ENCODE measurements around the gene UBAP2. TPM values are rescaled to one million over a fixed set of nuclear protein-coding genes. Genes with fewer than 3 reads are reported as not detected.

Gene UBAP2
- total RNA-seq, 1 donor from 2014 or later = 73.3 TPM

DNA sequence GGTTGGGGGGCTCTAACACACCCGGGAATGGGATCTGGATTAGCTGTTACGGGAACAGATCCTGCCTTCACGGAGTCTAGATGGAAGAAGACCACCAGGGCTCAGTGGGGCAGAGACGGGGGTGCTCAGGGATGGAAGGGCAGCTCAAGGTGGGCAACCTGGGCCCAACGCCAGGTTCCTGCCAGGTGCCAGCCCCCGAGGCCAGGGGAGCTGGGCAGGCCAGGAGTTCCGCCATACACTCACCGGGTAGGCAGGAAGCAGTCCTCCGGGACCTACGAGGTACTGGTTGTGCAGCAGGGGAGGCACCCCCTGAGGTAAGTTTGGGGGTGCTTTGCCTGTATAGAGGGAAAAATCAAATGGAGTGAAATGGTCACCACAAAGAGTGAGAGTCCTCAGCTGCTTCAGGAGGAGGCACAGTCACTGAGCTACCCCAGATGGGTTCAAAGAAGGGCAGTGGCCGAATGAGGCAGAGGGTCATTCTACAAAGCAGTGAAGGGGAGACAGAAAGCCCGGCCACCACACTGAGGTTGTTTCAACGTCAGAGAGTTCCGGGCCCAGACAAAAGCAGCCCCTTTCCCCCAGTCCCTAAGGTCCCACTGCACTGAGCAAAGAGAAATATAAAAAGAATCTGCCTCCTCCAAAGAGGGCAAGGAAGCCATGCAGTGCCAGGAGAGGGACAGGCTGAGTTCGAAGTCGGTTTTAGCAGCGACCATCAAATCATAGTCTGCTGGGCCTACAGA, 121.8 kb downstream of the UBAP2 start:
- Histone ChIP-seq H3K4me2 (ENCODE audit: low read length) (no peak overlapping the region), H3K4me1 (ENCODE audit: insufficient read depth, low read length) (no peaks in the 10 kb centered on the region), H3K9me3 (ENCODE audit: insufficient read depth, low read depth, low read length) (no peaks in the 10 kb centered on the region), H3K27me3 (ENCODE audit: insufficient read depth, low read length) (no peaks in the 10 kb centered on the region), H2AFZ (ENCODE audit: low read depth, low read length) (no peak overlapping the region), H3K9ac (ENCODE audit: low read length) (no peak overlapping the region), H3K79me2 (ENCODE audit: insufficient read depth, low read length) (peaks cover 3% of the 10 kb centered on the region), H4K20me1 (ENCODE audit: insufficient read depth, low read length) (peaks cover 68% of the 10 kb centered on the region), H3K4me3 (ENCODE audit: insufficient read depth, low read depth, low read length) (no peak overlapping the region), H3K36me3 (ENCODE audit: insufficient read depth, low read length) (peaks cover 40% of the 10 kb centered on the region), H3K27ac (ENCODE audit: low read depth, low read length) (no peak overlapping the region)
- FAIRE-seq (no peak), DNase-seq (ENCODE audit: low read depth) (no peak)
- Mint-ChIP-seq H3K27me3 (ENCODE audit: low read depth, unreplicated experiment) (no peaks in the 10 kb centered on the region), H3K27ac (ENCODE audit: unreplicated experiment) (no peak overlapping the region), H3K4me1 (ENCODE audit: low read depth, unreplicated experiment) (peaks cover 6% of the 10 kb centered on the region), H3K9me3 (ENCODE audit: unreplicated experiment) (no peaks in the 10 kb centered on the region), H3K4me3 (ENCODE audit: unreplicated experiment) (no peak overlapping the region), H3K36me3 (ENCODE audit: low read depth, unreplicated experiment) (peaks cover 20% of the 10 kb centered on the region)
- TF ChIP-seq, protein P1, sequence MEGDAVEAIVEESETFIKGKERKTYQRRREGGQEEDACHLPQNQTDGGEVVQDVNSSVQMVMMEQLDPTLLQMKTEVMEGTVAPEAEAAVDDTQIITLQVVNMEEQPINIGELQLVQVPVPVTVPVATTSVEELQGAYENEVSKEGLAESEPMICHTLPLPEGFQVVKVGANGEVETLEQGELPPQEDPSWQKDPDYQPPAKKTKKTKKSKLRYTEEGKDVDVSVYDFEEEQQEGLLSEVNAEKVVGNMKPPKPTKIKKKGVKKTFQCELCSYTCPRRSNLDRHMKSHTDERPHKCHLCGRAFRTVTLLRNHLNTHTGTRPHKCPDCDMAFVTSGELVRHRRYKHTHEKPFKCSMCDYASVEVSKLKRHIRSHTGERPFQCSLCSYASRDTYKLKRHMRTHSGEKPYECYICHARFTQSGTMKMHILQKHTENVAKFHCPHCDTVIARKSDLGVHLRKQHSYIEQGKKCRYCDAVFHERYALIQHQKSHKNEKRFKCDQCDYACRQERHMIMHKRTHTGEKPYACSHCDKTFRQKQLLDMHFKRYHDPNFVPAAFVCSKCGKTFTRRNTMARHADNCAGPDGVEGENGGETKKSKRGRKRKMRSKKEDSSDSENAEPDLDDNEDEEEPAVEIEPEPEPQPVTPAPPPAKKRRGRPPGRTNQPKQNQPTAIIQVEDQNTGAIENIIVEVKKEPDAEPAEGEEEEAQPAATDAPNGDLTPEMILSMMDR (IDR thresholded peaks at IDR 0.05; ENCODE audit: insufficient read depth, low read depth, low read length) = no peak
- no peak for TF ChIP-seq EZH2 (IDR thresholded peaks at IDR 0.05; ENCODE audit: insufficient read depth, low read length)

DNA sequence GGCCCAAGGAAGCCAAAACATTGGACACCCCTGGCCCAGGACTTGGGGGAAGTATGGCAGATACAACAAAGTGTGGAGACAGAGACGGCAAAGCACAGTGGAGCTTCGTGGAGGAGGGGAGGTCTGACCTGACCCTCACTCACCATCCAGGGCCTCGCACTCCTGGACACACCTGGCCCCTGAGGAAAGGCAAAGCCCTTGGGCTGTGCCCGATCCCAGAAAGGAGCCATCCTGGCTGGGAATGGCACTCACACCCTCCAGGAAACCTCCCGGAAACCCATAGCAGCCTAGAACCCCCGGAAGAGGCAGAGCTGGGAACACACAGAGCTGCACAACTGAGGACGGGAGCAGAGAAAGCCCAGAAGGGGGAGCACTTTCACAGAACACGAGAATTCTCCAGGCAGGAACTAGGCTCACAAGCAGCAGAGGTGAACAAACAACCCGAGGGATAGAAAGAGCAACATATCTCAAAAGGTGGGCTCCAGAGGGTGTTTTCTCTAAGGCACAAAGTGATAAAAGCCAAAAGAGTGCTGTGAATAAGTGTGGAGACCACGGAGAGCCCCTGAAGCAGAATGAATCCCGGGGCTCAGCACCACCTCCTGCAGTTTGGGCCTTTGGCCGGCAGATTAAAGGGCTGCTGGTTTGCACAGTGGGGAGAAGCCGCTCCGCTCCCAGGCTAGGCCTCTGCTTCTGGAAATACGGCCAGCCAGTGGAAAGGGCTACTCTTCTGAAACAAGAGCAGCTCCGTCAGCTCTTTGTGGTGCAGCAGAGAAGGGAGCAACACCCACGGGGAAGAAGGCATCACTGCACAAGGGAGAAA, 123.5 kb downstream of the UBAP2 start:
- H3K4me1 ChIP-seq (ENCODE audit: insufficient read depth, low read length) = no peaks in the 10 kb centered on the region
- TF ChIP-seq, protein P1 (IDR thresholded peaks at IDR 0.05; ENCODE audit: insufficient read depth, low read depth, low read length) = peak; percentile 70
- TF ChIP-seq EZH2 (IDR thresholded peaks at IDR 0.05; ENCODE audit: insufficient read depth, low read length) = no peak
- no peak overlapping the region for H3K4me3 ChIP-seq (ENCODE audit: insufficient read depth, low read depth, low read length)
- H3K9me3 ChIP-seq (ENCODE audit: insufficient read depth, low read depth, low read length) = no peaks in the 10 kb centered on the region
- no peak overlapping the region for H3K9ac ChIP-seq (ENCODE audit: low read length)
- no peaks in the 10 kb centered on the region for H3K79me2 ChIP-seq (ENCODE audit: insufficient read depth, low read length)
- Mint-ChIP-seq H3K36me3 (ENCODE audit: low read depth, unreplicated experiment) (peaks cover 13% of the 10 kb centered on the region), H3K27ac (ENCODE audit: unreplicated experiment) (peak overlapping the region; percentile 59), H3K4me1 (ENCODE audit: low read depth, unreplicated experiment) (peaks cover 3% of the 10 kb centered on the region), H3K4me3 (ENCODE audit: unreplicated experiment) (no peak overlapping the region), H3K27me3 (ENCODE audit: low read depth, unreplicated experiment) (no peaks in the 10 kb centered on the region), H3K9me3 (ENCODE audit: unreplicated experiment) (no peaks in the 10 kb centered on the region)
- FAIRE-seq (no peak), DNase-seq (ENCODE audit: low read depth) (no peak)
- no peak overlapping the region for H3K27ac ChIP-seq (ENCODE audit: low read depth, low read length)
- no peak overlapping the region for H2AFZ ChIP-seq (ENCODE audit: low read depth, low read length)
- H4K20me1 ChIP-seq (ENCODE audit: insufficient read depth, low read length) = peaks cover 72% of the 10 kb centered on the region
- peaks cover 46% of the 10 kb centered on the region for H3K36me3 ChIP-seq (ENCODE audit: insufficient read depth, low read length)
- H3K27me3 ChIP-seq (ENCODE audit: insufficient read depth, low read length) = no peaks in the 10 kb centered on the region
- no peak overlapping the region for H3K4me2 ChIP-seq (ENCODE audit: low read length)

Data from astrocyte (in vitro differentiated cells and primary cell).